HG02759 (cell line): ENCODE results near the gene MUC4.
"Not testable (repeated sequence)": the region's sequence is repeated elsewhere in the genome, so short reads cannot be mapped to it uniquely, and the experiment has no call there.

ENCODE experiments used
- ATAC-seq: cut with Tn5 transposase; IDR thresholded peaks from one replicate; pipeline ENCODE4 v1.9.1; 2021; ENCODE audit warnings: mild to moderate bottlenecking, moderate library complexity; ENCODE audit not compliant: unreplicated experiment

MUC4 gene

GRCh38 chr3:195720831-195721506 is 90.8 kb downstream of the MUC4 start, which contains the start of gene MUC20:
MUC20 (plus strand) TSS chr3:195720978; CDS start chr3:195721008, 30 bp downstream.
- not testable (repeated sequence) for ATAC-seq

GRCh38 chr3:195719514-195720254 is 92.0 kb downstream of the MUC4 start:
- not testable (repeated sequence) for ATAC-seq

GRCh38 chr3:195718477-195718984 is 93.2 kb downstream of the MUC4 start:
- ATAC-seq = no peak

- no peak for ATAC-seq
These were observed 93.8 kb downstream of the MUC4 start for GRCh38 chr3:195717852-195718476.

- no peak for ATAC-seq
These were observed 94.3 kb downstream of the MUC4 start for GRCh38 chr3:195717416-195717815.

GRCh38 chr3:195715583-195716266 is 96.0 kb downstream of the MUC4 start:
- ATAC-seq = no peak

GRCh38 chr3:195715134-195715533 is 96.6 kb downstream of the MUC4 start:
- ATAC-seq = no peak

- ATAC-seq = no peak
These were observed 97.2 kb downstream of the MUC4 start for GRCh38 chr3:195714380-195715011.

- not testable (repeated sequence) for ATAC-seq
These were observed 98.6 kb downstream of the MUC4 start for GRCh38 chr3:195713150-195713549.

- ATAC-seq = not testable (repeated sequence)
These were observed 99.2 kb downstream of the MUC4 start for GRCh38 chr3:195712535-195712910.

GRCh38 chr3:195711813-195712534 is 99.8 kb downstream of the MUC4 start:
- no peak for ATAC-seq

- not testable (repeated sequence) for ATAC-seq
These were observed 100.5 kb downstream of the MUC4 start for GRCh38 chr3:195711091-195711812.

- not testable (repeated sequence) for ATAC-seq
These were observed 101.4 kb downstream of the MUC4 start for GRCh38 chr3:195710126-195710905.

GRCh38 chr3:195709676-195710085 is 102.0 kb downstream of the MUC4 start:
- ATAC-seq = no peak

GRCh38 chr3:195708626-195709481 is 102.9 kb downstream of the MUC4 start:
- no peak for ATAC-seq

GRCh38 chr3:195708061-195708460 is 103.7 kb downstream of the MUC4 start:
- ATAC-seq = no peak
